Measurements from ENCODE around the gene ZNF423. TPM values are rescaled to one million over a fixed set of nuclear protein-coding genes. Genes with fewer than 3 reads are reported as not detected.

Gene ZNF423
- total RNA-seq, 1 experiment from 2014 or later: 0.20 TPM

- no TSS peak for BruUV-seq (replicated peaks)
- DNase-seq: no peak
- Mint-ChIP-seq H3K4me1 (ENCODE audit: low read depth, unreplicated experiment) (no peaks in the 10 kb centered on the region), H3K27ac (ENCODE audit: unreplicated experiment) (no peak overlapping the region), H3K9me3 (ENCODE audit: unreplicated experiment) (peaks cover 28% of the 10 kb centered on the region), H3K27me3 (ENCODE audit: insufficient read depth, unreplicated experiment) (peaks cover 3% of the 10 kb centered on the region), H3K4me3 (ENCODE audit: unreplicated experiment) (no peak overlapping the region), H3K36me3 (ENCODE audit: insufficient read depth, unreplicated experiment) (no peaks in the 10 kb centered on the region)
- no peaks in the 10 kb centered on the region for H3K27me3 ChIP-seq (replicated peaks; ENCODE audit: control insufficient read depth, insufficient read depth, low read length)
- CTCF ChIA-PET: no interaction called here
- TF ChIP-seq CTCF (IDR thresholded peaks at IDR 0.05; ENCODE audit: insufficient read depth in 1 of 2, low read depth in 1 of 2, low read length in 1 of 2, severe bottlenecking in 1 of 2, unreplicated experiment in 1 of 2): no peak
- no peaks in the 10 kb centered on the region for H3K36me3 ChIP-seq (ENCODE audit: control insufficient read depth, insufficient read depth, low read length)
- no peaks in the 10 kb centered on the region for H3K4me1 ChIP-seq
- peaks cover 18% of the 10 kb centered on the region for H3K9me3 ChIP-seq
- intact Hi-C loops (cut with micrococcal nuclease; ENCODE audit: unreplicated experiment): no loop called here
- no peak overlapping the region for H3K4me3 ChIP-seq (ENCODE audit: low read depth, low read length)
- POLR2A ChIA-PET: no interaction called here
Observed at GRCh38 chr16:49651996-49652395, 203.9 kb downstream of the ZNF423 start.

DNA sequence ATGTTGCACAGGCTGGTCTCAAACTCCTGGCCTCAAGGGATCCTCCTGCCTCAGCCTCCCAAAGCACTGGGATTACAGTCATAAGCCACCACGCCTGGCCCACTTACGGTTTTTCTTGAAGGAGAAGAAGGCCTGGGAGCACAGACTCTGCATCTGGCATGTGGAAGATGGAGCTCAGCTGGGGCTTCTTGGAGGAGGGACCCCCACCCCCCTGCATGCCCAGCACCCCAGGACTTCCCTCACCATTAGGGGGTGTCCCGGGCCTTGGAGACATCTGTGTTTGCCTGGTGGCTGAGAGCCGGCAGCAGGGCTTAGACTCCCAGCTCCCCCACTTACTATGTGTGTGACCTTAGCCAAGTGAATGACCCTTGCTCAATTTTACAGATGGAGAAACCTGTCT lies 204.7 kb downstream of the ZNF423 start:
- DNase-seq: no peak
- Mint-ChIP-seq H3K27ac (ENCODE audit: unreplicated experiment) (no peak overlapping the region), H3K9me3 (ENCODE audit: unreplicated experiment) (peaks cover 30% of the 10 kb centered on the region), H3K36me3 (ENCODE audit: insufficient read depth, unreplicated experiment) (no peaks in the 10 kb centered on the region), H3K4me1 (ENCODE audit: low read depth, unreplicated experiment) (no peaks in the 10 kb centered on the region), H3K27me3 (ENCODE audit: insufficient read depth, unreplicated experiment) (peaks cover 3% of the 10 kb centered on the region), H3K4me3 (ENCODE audit: unreplicated experiment) (no peak overlapping the region)
- no peaks in the 10 kb centered on the region for H3K4me1 ChIP-seq
- H3K27me3 ChIP-seq (replicated peaks; ENCODE audit: control insufficient read depth, insufficient read depth, low read length): no peaks in the 10 kb centered on the region
- no peak for TF ChIP-seq CTCF (IDR thresholded peaks at IDR 0.05; ENCODE audit: insufficient read depth in 1 of 2, low read depth in 1 of 2, low read length in 1 of 2, severe bottlenecking in 1 of 2, unreplicated experiment in 1 of 2)
- ChIA-PET POLR2A (no interaction called here), CTCF (no interaction called here)
- H3K36me3 ChIP-seq (ENCODE audit: control insufficient read depth, insufficient read depth, low read length): no peaks in the 10 kb centered on the region
- BruUV-seq (replicated peaks): no TSS peak
- H3K9me3 ChIP-seq: peaks cover 21% of the 10 kb centered on the region
- no peak overlapping the region for H3K4me3 ChIP-seq (ENCODE audit: low read depth, low read length)
- intact Hi-C loops (cut with micrococcal nuclease; ENCODE audit: unreplicated experiment): no loop called here

- Mint-ChIP-seq H3K27me3 (ENCODE audit: insufficient read depth, unreplicated experiment) (peaks cover 3% of the 10 kb centered on the region), H3K36me3 (ENCODE audit: insufficient read depth, unreplicated experiment) (no peaks in the 10 kb centered on the region), H3K4me1 (ENCODE audit: low read depth, unreplicated experiment) (no peaks in the 10 kb centered on the region), H3K9me3 (ENCODE audit: unreplicated experiment) (peaks cover 30% of the 10 kb centered on the region), H3K4me3 (ENCODE audit: unreplicated experiment) (no peak overlapping the region), H3K27ac (ENCODE audit: unreplicated experiment) (no peak overlapping the region)
- Histone ChIP-seq H3K36me3 (ENCODE audit: control insufficient read depth, insufficient read depth, low read length) (no peaks in the 10 kb centered on the region), H3K27me3 (replicated peaks; ENCODE audit: control insufficient read depth, insufficient read depth, low read length) (no peaks in the 10 kb centered on the region), H3K9me3 (peaks cover 21% of the 10 kb centered on the region), H3K4me1 (no peaks in the 10 kb centered on the region), H3K4me3 (ENCODE audit: low read depth, low read length) (no peak overlapping the region)
- no peak for DNase-seq
- intact Hi-C loops (cut with micrococcal nuclease; ENCODE audit: unreplicated experiment): no loop called here
- ChIA-PET CTCF (no interaction called here), POLR2A (no interaction called here)
- TF ChIP-seq CTCF (IDR thresholded peaks at IDR 0.05; ENCODE audit: insufficient read depth in 1 of 2, low read depth in 1 of 2, low read length in 1 of 2, severe bottlenecking in 1 of 2, unreplicated experiment in 1 of 2): no peak
- no TSS peak for BruUV-seq (replicated peaks)
Observed at GRCh38 chr16:49650603-49651002, 205.3 kb downstream of the ZNF423 start.
